Activated naive CD4-positive, alpha-beta T cell (primary cell): ENCODE results near the gene TBL1XR1.

Experiments
- DNase-seq, 4 experiments: peaks; one replicate each; lab custom pipeline; 2025; lab: John Stamatoyannopoulos, UW

Gene TBL1XR1

DNA sequence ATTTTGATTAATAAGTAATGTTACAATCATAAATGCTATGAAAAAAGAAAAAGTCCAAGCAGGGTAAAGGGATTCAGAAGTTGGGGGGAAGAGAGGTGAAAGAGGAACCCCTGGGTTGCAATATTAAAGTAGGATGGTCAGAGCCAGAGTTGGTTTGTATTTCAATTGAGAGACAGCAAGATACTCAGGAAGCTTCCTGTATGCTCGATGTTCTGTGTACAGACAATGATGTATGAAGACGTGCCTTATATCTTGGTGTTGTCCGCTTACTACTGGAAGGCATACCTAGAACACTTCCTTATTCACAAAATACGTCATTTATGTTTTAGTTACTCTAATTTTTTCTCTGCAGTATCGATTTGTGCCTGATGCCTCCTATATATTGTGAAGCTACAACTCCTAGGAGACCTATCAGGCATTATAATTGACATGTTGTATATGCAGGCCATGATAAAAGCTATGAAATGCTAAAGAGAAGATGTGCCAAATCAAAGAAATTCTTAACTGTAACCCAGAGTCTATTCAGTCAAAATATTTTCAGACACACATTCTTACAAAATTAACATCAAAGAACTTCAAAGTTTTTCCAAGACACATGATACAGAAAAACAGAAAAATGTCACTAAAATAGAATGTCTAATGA, 87.5 kb downstream of the TBL1XR1 start:
- DNase-seq: no peak

DNA sequence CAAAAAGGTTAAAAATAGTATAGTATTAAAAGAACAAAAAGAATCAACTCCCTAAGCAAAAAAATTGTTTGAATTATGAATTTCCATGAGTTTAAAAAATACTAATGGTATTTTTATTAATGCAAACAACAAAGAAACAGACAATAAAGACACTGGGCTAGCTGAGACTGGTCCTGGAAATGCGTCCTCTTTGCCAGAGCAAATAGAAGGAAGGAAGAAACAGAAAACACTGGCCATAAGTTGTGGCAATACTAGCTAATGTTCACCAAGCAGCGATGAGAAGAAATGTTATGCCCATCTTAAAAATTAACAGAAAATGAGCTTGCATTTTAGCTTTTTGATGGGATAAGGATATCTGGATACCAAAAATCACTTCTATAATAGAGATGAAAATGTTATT, 88.6 kb downstream of the TBL1XR1 start:
- no peak for DNase-seq

DNA sequence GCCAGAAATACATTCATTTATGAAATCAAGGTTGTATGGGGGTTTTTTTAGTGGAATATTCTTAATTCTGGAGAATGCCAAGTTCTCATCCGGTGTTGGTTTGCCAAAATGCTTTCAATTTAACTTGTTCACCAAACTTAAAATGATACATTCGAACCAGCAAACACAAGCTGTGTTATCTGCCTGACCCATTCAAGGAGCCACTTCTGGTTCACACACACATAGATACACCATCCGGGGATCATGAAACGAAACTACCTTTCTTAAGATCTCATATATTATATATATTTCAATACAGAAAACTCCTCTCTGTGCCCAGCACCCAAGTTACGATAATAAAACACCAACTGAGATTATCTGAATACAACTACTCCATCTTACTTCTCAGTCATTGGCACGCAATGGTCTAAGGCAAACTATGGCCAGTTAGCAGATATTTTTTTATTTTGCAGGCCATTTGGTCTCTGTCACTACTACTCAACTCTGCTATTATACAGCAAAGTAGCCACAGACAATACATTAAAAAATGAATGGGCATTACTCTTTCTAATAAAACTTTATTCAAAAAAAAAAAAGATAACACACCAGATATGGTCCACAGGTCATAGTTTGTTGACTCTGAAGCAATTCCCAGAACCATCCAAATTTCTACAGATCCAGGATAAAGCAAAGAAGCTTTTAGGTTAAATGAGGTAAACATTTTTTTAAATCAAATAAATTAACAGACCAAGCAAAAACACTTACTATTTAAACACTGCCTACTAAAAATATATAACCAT, 89.6 kb downstream of the TBL1XR1 start:
- DNase-seq: no peak

DNA sequence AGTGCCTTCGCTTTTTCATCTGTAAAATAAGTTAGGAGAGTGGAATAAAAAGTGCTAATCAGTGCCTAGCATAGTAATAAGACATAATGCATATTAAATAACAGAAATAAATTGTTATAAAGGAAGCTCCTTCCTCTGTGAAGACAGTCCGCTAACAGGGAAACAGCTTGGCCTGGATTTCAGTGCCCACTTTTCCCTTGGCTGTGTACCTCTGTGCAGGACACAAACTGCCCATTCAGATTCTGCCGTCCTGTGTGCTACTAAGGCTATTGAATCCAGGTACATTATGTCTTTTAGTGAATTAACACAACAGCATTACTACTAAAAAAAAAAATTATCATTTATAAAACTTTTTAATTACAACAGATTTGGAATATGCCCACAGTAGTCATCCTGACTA, 90.7 kb downstream of the TBL1XR1 start:
- no peak for DNase-seq

DNA sequence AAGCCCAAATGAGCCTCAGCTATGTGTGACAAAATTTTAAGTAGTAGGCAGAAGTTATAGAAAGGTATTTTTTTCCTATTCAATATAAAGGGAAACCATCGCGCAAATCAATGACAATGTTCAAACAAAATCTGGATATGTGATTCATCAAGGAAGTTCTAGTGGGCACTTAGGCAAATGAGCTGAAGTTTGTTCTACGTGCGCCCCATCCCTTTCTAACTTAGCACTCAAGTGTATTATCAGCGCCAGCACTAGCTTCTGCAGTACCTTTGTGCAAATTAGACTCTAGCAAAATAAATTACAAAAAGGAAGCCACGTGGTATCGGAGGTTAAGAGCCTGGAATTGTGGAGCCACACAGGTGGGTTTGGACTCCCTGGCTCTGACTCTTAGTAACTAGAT, 91.1 kb downstream of the TBL1XR1 start:
- no peak for DNase-seq

DNA sequence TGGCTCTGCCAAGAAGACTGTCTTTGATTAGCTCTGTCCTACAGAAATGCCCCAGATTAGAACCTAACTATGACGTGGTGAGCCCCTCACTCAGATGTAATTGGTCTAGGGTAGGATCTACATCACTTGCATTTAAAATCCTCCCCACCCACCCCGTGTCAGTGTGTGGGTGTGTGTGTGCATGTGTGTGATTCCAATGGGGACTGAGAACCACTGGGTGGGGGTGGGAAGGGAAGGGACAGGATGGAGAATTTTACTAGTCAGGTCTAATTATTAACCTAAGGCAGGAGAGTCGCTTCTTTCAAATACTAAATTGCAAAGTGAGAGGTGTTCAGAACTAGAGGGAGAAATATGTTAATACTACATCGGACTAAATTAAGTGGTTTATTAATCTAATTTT, 91.7 kb downstream of the TBL1XR1 start:
- no peak for DNase-seq

DNA sequence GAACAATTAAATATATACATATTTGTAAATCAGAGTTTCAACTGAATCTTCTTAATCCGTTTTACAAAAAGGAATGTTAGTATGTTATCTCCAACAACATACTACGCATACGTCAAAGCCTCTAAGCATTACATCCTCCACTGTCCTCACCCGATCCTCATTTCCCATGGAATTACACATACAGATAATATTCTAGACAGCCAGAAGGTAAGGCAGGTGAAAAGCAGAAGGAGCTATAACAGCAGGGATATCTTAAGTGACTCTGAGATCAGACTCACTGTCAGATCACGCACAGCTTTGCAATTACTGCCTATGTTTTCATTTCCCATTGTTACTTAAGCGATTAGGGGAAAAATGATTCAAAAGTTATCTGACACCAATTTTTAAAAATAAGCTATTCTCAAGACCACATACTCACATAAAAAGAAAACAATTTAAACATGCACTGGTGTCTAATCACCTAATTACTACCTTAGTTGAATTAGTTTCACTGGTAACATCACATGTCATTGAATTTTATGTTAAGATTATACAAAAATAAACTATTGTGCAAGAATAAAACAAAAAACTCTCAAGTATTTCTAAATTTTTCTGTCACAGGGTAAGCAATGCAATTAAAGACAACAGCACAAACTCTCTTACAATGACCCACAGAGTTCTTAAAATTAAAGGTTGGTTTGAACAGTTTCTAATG, 92.8 kb downstream of the TBL1XR1 start:
- no peak for DNase-seq

DNA sequence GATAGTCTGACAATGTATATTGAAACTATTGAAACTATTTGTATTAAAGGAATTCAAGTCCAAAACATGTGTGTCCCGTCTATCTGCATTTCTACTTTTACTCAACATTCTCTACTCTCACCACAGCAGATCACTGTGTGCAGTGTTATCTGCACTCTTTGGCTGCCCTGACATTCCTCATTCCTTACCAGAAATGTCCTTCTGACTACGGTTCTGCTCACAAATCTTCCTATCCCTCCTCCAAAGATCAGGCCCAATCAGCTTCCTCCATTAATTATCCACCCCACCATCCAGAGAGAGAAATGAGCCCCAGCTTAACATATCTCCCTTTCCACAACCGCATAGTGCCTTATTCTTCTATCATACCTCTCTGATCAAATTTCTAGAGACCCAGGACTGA, 94.7 kb downstream of the TBL1XR1 start:
- no peak for DNase-seq

DNA sequence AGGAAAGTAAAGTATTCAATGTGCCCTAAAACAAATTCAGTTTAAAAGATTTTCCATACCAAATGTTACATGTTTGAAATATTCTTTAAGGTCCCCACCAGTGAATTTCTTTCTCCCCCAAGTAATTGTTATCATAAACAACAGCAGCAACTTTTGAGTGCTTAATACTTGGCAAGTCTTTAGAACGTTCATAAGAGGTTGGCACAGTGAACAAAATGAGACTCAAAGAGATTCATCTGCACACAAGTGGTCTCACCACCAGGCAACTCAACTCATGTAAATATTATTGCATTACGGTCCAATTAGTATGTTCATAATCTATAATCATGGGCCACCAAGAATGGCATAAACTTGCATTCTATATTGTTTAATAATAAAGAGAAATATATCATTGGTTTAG, 98.7 kb downstream of the TBL1XR1 start:
- no peak for DNase-seq

DNA sequence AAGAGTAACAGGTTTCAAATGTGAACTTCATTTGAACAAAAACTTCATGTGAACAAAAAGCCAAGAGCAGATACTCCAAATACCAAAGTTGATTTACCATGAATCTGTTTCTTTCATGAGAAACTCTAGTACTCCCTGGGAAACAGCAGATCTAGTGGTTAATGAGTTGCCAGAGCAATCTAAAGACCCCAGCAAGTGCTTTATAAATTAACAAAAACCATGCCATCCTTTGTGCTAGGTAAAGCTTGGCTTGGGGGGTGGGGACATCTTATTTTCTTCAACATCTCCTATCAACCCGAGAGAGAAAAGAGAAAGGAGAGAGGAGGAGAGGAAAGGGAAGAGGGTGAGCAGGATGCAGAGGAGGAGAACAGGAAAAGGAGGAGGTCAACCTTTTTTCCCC, 100.7 kb downstream of the TBL1XR1 start:
- DNase-seq: no peak

DNA sequence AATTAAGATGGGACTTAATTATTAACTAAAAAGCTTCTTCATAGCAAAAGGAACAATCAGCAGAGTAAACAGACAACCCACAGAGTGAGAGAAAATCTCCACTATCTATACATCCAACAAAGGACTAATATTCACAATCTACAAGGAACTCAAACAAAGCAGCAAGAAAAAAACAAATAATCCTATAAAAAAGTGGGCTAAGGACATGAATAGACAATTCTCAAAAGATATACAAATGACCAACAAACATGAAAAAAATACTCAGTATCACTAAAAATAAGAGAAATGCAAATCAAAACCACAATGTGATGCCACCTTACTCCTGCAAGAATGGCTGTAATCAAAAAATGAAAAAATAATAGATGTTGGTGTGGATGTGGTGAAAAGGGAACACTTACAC, 103.3 kb downstream of the TBL1XR1 start:
- no peak for DNase-seq

DNA sequence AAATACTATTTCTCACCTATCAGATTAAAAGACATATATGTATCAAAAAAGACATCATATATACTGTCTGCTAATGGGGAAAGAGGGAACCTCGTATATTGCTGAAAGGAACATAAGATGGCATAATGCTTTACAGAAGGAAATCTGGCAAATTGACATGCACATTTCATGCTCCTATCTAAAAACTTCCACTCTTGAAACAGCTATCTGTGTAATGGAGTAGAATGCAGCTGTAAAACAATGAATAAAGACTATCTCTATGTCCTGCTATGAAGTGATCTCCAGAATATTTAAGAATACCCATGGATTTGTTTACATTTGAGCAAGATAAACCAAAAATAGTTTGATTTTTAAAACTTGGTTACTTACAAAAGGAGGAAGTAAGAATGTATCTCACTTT, 107.4 kb downstream of the TBL1XR1 start:
- DNase-seq: no peak

DNA sequence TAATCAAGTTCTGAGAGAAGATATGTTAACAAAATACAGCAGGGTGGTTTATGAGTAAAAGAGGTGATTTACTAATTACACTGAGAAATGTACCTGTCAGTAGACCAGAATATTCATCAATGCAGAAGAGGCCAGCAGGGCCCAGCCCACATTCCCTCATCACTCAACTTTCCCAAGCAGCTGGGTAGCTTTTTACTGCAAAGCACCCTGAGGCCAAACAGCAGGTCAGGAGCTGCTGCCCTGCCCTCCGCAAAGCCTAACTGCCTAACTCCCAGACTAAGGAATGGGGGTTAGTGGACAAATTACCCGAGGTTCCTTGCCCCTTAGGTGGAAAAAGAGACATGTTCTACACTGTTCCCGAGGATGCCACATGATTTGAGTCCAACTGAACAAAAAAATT, 108.2 kb downstream of the TBL1XR1 start:
- DNase-seq: no peak

DNA sequence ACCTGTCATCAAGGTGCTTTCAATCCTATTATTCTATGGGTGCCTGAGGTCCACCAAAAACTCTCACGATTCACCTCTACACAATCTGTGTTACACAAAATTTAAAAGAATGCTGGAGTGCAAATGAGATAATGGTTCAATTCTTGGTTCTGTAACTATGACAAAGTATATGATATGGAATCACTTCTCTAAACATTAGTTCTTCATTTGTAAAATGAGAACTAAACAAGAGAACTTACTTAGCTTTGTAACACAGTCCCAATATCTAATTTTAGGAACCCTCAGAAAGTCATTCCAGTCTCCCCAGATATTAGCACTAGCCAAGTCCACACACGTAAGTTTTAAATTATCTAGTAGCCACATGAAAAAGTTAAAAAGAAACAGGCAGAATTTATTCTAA, 111.5 kb downstream of the TBL1XR1 start:
- no peak for DNase-seq

DNA sequence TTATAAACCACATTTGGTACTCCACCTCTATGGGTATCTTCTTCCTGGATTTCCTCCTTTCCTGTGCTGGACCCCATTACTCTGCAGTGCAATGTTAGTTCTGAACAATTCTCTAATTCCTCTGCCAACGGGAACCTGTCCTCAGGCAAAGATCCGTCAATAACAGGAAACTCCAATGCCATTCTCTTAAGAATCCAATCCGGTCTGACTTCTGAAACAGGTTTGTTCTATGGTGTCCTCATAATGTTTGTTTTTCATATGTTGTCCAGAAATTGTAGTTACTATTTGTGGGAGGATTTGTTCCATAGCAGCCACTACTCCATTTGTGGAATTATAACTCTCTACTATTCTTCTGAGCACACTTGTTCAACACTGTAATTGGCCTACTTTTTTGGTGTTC, 112.7 kb downstream of the TBL1XR1 start:
- no peak for DNase-seq

DNA sequence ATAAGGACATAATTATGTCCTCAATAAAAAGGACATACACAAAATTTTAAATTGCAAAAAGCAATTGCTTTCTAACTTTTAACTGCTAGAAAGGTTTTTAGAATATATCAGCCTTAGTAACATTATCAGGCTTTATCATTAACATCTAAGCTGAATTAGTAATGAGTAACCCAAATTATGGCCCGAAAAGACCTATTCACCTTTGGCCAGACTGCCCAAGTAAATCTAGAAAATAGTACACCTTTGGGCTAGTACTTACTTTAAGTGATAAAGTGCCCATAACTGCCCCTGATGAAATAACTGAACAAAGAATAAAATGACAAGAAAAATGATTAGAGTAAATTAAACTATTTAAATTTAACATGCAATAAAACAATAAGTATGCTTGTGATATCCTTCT, 117.2 kb downstream of the TBL1XR1 start:
- no peak for DNase-seq

DNA sequence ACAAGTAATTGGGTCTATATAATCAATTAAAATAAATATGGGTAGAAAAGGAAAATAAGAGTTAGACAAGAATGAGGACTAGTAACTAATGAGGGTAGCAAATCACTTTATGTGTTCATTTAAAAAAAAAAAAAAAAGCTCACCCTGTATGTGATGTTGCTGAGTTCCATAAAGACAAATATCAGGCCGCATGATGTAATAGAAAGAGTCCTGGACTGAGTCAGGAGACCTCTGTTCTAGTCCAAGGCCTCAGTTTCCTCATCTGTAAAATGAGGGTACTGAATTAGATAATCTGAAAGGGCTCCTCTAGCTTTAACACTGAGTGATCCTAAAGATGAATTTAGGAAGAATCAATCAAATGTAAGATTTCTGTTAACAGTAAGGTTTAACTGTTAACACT, 117.6 kb downstream of the TBL1XR1 start:
- DNase-seq: no peak

DNA sequence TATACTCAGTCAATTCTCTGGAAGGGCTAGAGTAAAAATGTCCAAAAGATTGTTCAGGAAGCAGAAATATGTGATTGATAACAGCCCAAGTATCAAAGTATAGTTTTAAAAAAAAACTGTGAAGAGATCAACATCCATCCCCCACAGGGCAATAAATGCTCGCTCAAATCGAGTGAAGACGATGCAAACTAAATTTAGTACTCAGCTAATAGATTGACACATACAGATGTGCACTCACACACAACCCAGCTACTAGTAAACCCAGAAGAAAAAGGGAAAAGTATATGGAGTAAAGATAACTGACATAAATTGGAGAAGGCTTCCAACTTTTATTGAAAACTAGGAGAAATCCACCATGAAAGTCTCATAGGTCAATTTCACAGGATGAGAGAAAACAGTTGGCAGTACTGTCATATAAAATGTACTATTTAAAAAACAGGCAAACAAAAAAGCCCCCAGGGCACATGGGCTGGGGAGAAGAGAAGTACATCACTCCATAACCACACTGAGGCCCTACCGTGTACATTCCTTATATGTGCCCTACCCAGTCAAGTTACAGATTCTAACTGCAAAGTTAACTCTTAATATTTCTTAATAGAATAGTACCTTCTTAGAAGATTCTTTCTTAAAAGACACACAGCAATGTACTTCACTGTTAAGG, 125.7 kb downstream of the TBL1XR1 start:
- no peak for DNase-seq

DNA sequence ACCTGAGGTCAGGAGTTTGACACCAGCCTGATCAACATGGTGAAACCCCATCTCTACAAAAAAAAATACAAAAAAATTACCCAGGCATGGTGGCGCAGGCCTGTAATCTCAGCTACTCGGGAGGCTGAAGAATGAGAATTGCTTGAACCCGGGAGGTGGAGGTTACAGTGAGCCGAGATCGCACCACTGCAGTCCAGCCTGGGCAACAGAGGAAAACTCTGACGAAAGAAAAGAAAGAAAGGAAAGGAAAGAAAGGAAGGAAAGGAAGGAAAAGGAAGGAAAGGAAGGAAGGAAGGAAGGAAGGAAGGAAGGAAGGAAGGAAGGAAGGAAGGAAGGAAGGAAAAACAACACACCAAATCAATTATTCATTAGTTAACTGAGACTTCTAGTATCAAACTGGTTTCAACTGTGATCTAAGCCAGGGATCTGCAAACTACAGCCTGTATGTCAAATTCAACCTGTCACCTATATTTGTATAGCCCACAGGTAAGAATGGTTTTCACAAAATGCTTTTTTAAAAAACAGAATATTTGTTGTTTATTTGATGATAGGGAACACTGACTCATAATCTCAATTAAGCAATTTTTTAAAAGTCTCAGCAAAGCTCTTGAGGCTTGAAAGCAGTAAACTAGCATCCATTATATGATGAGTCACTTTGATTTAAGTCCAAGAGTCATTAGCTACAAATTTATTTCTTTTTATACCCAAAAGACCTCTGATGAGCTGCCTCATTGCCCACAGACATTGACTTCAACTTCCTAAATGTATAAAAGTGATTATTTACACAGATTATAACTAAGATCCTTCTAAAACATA, 127.6 kb downstream of the TBL1XR1 start:
- DNase-seq: no peak

DNA sequence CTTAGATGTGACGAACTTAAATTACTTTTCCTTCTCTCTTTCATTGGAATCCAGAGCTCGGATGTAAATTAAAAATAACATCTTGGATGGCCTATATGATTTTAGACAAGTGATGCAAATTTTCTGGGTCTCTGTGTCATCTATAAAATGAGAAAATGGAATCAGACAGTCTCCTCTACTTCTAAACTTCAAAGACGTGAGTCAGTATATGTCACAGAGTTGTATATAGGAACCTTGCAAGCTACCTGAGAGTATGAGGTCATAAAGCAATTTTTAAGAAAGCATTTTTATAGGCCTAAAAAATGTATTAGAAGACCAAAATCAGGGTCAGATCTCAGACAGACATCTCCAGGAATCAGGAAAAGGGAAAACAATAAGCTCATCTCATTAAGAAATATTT, 128.3 kb downstream of the TBL1XR1 start:
- no peak for DNase-seq

DNA sequence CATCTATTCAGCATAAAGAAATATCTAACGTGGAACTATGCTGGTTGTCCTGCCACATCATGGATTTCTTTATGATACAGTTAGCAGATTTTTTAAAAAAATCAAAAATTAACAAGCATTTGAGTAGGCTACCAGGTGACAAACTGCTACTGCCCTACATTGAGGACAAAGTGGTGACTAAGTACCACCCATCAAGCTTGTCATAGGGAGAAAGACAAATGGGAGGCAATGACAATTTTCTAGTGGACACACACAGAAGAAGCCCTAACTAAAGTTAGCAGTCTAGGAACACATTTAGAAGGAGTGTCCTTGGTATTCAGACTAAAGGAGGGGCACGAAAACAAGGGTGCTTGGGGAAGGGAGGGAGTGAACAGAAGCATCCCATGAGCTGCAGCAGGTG, 131.2 kb downstream of the TBL1XR1 start:
- DNase-seq: no peak
